Diencephalon (tissue), 1 donor: ENCODE measurements around the gene LRP1-AS. TPM values are rescaled to one million over a fixed set of nuclear protein-coding genes. Genes with fewer than 3 reads are reported as not detected.

ENCODE experiments used
- small RNA-seq: library from RNA; depleted of rRNA; stranded (forward); fragments of <200 nt; gene quantifications from one replicate; pipeline ENCODE3, GENCODE V24; 2014
- total RNA-seq: library from RNA; depleted of rRNA; stranded (reverse); fragments of >200 nt; gene quantifications from one replicate; pipeline ENCODE4 v1.2.3, GENCODE V29; 2014

The LRP1-AS gene
- total RNA-seq: not detected

GRCh38 chr12:57146961-57147944 lies at the start of gene LRP1-AS:
LRP1-AS (minus strand) TSS chr12:57147619.

GRCh38 chr12:57127726-57128518 lies 19.5 kb downstream of the LRP1-AS start, which contains the start of gene LRP1:
LRP1 (plus strand) TSS chr12:57128483; CDS start chr12:57128965, 482 bp downstream.

GRCh38 chr12:57111031-57111734 lies 36.2 kb downstream of the LRP1-AS start, which contains the start of gene STAT6:
STAT6 (minus strand) TSS chr12:57111362; CDS start chr12:57108278, 3,084 bp downstream.

Small RNAs within 50 kb of the gene (small RNA-seq; reads per million reads assigned to genes)
- not detected for gene MIR1228

Other genes with a start within 250 kb of the LRP1-AS start
- gene SDR9C7, start 213.2 kb downstream of the LRP1-AS start, total RNA-seq: 0.23 TPM
- gene RDH16, start 190.0 kb downstream of the LRP1-AS start, total RNA-seq: 0.23 TPM
- 10.1 TPM for gene ZBTB39, start 141.1 kb downstream of the LRP1-AS start, total RNA-seq
- gene TAC3, start 131.1 kb downstream of the LRP1-AS start, total RNA-seq: 5.1 TPM
- gene MYO1A, start 97.5 kb downstream of the LRP1-AS start, total RNA-seq: not detected
- gene NEMP1, start 68.8 kb downstream of the LRP1-AS start, total RNA-seq: 7.6 TPM
- gene NAB2, start 58.5 kb downstream of the LRP1-AS start, total RNA-seq: 16.6 TPM
- 8.1 TPM for gene STAT6, start 36.3 kb downstream of the LRP1-AS start, total RNA-seq
- 114 TPM for gene LRP1, start 19.1 kb downstream of the LRP1-AS start, total RNA-seq
- 4.4 TPM for gene NXPH4, start 69.2 kb upstream of the LRP1-AS start, total RNA-seq
- 25.1 TPM for gene SHMT2, start 82.1 kb upstream of the LRP1-AS start, total RNA-seq
- gene STAC3, start 103.6 kb upstream of the LRP1-AS start, total RNA-seq: 1.4 TPM